AG09309 (cell line): ENCODE results near the gene SNUPN.

Source experiments
- DNase-seq: peaks from one replicate; pipeline ENCODE4 v3.0.0-alpha.2; 2010; ENCODE audit warnings: low read depth
- H3K4me3 ChIP-seq: 2 replicates; pipeline ENCODE4 v1.5.1; 2011; ENCODE audit warnings: mild to moderate bottlenecking, low read depth, low read length, moderate library complexity; ENCODE audit not compliant: control insufficient read depth
- CTCF ChIP-seq: IDR thresholded peaks from 2 replicates; pipeline ENCODE4 v1.5.1; 2011; ENCODE audit warnings: mild to moderate bottlenecking, low read depth, low read length, inconsistent platforms; ENCODE audit not compliant: insufficient read depth, control insufficient read depth; ENCODE audit errors: missing control alignments

Gene SNUPN

GRCh38 chr15:75654201-75654907, 28.8 kb upstream of the SNUPN start:
- no peak for TF ChIP-seq CTCF
- no peak overlapping the region for H3K4me3 ChIP-seq
- DNase-seq = no peak

GRCh38 chr15:75653347-75653913, 27.9 kb upstream of the SNUPN start:
- DNase-seq = no peak
- no peak for TF ChIP-seq CTCF
- H3K4me3 ChIP-seq = no peak overlapping the region

DNA sequence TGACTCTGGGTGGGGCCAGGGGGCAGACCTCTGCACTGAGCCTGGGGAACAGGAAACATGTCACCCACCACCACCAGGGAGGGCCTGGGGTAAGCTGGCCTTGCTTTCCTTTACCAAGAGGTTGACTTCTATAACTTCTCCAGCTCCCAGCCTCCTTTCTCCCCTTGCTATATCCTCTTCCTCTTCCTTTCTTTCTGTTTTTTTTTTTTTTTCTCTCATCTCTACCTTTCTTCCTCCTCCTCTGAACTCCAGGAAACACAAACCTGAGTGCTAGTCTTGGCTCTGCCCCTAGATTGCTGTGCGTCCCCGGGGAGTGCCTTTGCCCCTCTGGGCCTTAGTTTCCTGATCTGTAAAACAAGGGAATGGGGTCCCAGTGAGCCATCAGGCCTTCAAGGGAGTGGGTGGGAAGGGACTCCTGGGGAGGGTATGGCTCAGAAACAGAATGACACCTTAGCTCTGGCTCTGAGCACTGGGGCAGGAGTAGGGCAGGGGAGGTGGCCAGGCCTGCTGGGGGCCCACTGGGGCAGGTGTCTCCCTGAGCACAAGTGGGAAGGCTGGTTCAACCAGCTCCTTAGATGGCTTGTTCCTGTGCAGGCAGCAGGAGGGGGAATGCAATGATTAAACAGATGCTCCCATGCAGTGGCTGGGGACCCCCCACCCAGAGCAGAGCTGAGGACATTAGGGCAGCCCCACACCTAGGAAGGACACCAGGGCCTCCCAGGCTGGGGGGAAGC, 26.5 kb upstream of the SNUPN start:
- no peak for DNase-seq
- H3K4me3 ChIP-seq = peak overlapping the region; percentile 78
- no peak for TF ChIP-seq CTCF

DNA sequence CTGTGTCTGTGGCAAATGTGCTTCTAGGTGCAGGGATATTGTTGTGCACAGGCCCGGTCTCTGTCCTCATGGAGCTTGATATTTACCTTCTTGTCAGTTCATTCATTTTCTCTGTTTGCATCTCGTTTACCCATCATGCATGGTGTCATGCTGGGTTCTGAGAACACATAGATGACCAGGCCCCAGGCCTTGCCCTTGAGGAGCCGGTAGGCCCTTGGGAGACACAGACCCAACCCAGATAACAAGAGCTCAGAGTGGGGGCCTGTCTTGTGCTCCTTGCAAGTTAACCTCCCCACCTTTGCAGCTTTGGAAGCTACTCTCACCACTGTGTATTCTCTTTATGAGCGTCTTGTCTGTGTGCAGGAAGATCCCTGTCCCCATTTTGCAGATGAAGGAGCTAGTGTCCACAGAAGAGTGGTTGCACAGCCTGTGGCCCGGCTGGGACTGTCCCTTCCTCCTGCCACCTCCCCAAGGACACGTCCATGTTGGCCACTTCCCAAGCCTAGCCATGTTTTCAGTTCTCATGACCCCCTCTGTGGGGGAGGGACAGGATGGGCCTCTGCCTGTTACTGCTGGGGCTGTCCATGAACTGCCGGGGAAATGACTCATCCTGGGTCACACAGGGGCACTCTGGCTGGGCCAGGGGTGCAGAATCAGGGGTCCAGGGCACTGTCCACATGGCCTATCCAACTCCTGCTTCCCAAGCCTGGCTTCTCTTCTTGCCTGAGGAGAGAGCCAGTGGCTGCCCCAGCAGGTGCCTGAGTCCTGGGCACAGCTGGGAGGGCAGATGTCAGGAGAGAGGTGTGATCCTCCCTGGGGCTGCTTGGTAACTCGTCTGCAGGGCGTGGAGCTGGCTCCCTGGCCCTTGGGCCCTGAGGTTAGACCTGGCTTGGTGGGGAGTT, 25.6 kb upstream of the SNUPN start:
- TF ChIP-seq CTCF = no peak
- H3K4me3 ChIP-seq = peak overlapping the region; percentile 78
- no peak for DNase-seq

DNA sequence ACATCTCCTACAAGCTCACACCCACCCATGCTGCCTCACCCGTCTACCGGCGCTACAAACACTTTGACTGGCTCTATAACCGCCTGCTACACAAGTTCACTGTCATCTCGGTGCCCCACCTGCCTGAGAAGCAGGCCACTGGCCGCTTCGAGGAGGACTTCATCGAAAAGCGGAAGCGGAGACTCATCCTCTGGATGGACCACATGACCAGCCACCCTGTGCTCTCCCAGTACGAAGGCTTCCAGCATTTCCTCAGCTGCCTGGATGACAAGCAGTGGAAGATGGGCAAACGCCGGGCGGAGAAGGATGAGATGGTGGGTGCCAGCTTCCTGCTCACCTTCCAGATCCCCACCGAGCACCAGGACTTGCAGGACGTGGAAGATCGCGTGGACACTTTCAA, 24.3 kb upstream of the SNUPN start:
- peak overlapping the region; percentile 78 for H3K4me3 ChIP-seq
- DNase-seq = no peak
- no peak for TF ChIP-seq CTCF
